Lower leg skin (tissue), 3 donors: Measurements from ENCODE around the gene FNDC3B.

ENCODE experiments used
- CTCF ChIP-seq, 3 donors: fragments of 450-650 bp; IDR thresholded peaks; one replicate each; pipeline ENCODE4 v1.5.1; 2016; ENCODE audit warnings: antibody characterized with exemption in 3 of 3, mild to moderate bottlenecking in 3 of 3, moderate library complexity in 2 of 3
- POLR2A ChIP-seq, 2 donors: fragments of 450-650 bp; IDR thresholded peaks; one replicate each; pipeline ENCODE4 v1.6.1; 2016 to 2017; ENCODE audit warnings: antibody characterized with exemption in 2 of 2, mild to moderate bottlenecking in 1 of 2, moderate library complexity in 1 of 2

- TF ChIP-seq CTCF (IDR thresholded peaks at IDR 0.05), result no peak
- TF ChIP-seq POLR2A (IDR thresholded peaks at IDR 0.05), result no peak
These were observed 5.6 kb downstream of the FNDC3B start for GRCh38 chr3:172044833-172045585.
